Lower leg skin (tissue), 4 donors: ENCODE measurements around the gene OSTF1. TPM values are rescaled to one million over a fixed set of nuclear protein-coding genes. Genes with fewer than 3 reads are reported as not detected.

ENCODE experiments used
- DNase-seq, 2 donors: peaks; one replicate each; pipeline ENCODE4 v3.0.0-alpha.2; 2019; ENCODE audit warnings: low spot score in 2 of 2
- H3K4me3 ChIP-seq: fragments of 200-600 bp; sonication (generic); 2 replicates; pipeline ENCODE4 v1.5.1; 2017; ENCODE audit warnings: mild to moderate bottlenecking, low read depth; ENCODE audit not compliant: poor library complexity, severe bottlenecking
- POLR2A ChIP-seq, 2 donors: fragments of 450-650 bp; IDR thresholded peaks; one replicate each; pipeline ENCODE4 v1.6.1; 2016 to 2017; ENCODE audit warnings: antibody characterized with exemption in 2 of 2, mild to moderate bottlenecking in 1 of 2, moderate library complexity in 1 of 2
- WGBS, 2 donors: methylation state at CpG; one replicate each; pipeline ENCODE4 v1.1.5; 2018; 5-methylcytosine and 5-hydroxymethylcytosine counted together
- intact Hi-C: fragments of 100-400 bp; cut with DNase I; formaldehyde crosslinking; loops from one replicate; pipeline ENCODE4 v1.15.0; 2023; ENCODE audit warnings: low total_unique reads
- total RNA-seq, 4 donors: library from RNA; depleted of rRNA; stranded (reverse); fragments of >200 nt; gene quantifications; one replicate each; pipeline ENCODE4 v1.1.0, GENCODE V29; 2016
- TF ChIP-seq, protein P1 (sequence below), 3 donors: fragments of 450-650 bp; IDR thresholded peaks; one replicate each; pipeline ENCODE4 v1.5.1; 2016; ENCODE audit warnings: antibody characterized with exemption in 3 of 3, mild to moderate bottlenecking in 3 of 3, moderate library complexity in 2 of 3

The OSTF1 gene
- total RNA-seq, 4 donors from 2014 or later: 53.5 to 64.3 (median 53.8) TPM

DNA sequence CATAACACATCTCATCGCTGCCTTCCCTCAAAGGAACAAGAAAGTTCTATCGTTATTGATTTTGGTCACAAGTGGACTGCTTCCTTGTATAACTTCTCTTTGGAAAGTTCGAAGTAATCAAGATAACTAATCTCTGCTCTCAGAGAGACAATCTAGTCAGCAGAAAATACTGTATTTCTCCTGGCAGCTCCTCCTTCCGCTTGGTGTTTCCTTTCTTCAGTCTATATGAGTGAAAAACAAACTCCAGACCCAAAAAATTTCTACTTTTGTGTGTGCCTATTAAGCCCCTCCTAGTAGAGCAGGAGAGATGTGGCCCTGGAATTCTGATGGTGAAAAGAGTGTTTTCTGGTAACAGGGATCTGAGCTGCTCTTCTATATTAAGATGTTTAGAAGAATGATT is 24.5 kb downstream of the OSTF1 start:
- no peak for TF ChIP-seq POLR2A (IDR thresholded peaks at IDR 0.05)
- TF ChIP-seq, protein P1, sequence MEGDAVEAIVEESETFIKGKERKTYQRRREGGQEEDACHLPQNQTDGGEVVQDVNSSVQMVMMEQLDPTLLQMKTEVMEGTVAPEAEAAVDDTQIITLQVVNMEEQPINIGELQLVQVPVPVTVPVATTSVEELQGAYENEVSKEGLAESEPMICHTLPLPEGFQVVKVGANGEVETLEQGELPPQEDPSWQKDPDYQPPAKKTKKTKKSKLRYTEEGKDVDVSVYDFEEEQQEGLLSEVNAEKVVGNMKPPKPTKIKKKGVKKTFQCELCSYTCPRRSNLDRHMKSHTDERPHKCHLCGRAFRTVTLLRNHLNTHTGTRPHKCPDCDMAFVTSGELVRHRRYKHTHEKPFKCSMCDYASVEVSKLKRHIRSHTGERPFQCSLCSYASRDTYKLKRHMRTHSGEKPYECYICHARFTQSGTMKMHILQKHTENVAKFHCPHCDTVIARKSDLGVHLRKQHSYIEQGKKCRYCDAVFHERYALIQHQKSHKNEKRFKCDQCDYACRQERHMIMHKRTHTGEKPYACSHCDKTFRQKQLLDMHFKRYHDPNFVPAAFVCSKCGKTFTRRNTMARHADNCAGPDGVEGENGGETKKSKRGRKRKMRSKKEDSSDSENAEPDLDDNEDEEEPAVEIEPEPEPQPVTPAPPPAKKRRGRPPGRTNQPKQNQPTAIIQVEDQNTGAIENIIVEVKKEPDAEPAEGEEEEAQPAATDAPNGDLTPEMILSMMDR (IDR thresholded peaks at IDR 0.05): no peak
- H3K4me3 ChIP-seq: no peak overlapping the region
- intact Hi-C loops: no loop called here
- WGBS, 2 donors: 67 to 80% methylated on average over 4 of the region's 4 CpGs
- DNase-seq: no peak

DNA sequence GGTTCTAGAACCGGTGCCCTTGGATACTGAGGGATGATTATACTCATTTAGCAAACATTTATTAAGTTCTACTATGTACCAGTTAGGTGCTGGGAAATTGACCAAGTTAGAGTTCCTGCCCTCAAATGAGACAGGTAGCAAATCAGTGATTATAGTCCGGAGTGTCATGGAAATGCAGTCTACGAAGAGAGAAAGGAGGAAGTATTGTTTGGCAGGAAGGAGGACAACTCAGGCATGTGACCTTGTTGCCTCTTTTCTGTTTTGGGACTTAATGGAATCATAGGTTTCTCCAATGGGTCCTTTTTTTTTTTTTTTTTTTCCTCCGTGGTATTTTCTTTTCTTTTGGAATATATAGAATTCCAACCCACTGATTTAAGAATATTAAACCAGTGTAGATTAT is 28.0 kb downstream of the OSTF1 start:
- intact Hi-C loops: no loop called here
- DNase-seq: no peak
- no peak overlapping the region for H3K4me3 ChIP-seq
- no peak for TF ChIP-seq POLR2A (IDR thresholded peaks at IDR 0.05)
- TF ChIP-seq, protein P1 (IDR thresholded peaks at IDR 0.05): no peak
- WGBS, 2 donors: 73 to 87% methylated on average over 4 of the region's 4 CpGs

DNA sequence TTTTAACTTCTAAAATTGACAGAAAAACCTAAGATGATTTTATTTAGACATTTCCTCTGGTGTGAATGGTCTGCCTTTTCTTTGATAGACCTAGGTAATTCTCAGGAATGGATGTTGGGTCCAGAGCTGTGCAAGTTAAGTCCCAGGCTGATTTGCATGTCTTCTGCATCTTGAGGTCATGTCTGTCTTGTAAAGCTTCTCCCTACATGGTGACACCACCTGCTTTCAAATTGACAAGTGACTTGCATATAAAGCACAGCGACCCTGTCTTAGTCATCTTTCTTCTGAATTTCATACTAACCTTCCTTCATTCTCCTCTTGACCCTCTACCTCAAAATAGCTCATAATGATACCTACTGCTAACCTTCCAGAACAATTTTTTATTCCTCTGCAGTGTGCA is 29.2 kb downstream of the OSTF1 start:
- H3K4me3 ChIP-seq: no peak overlapping the region
- no peak for TF ChIP-seq POLR2A (IDR thresholded peaks at IDR 0.05)
- TF ChIP-seq, protein P1 (IDR thresholded peaks at IDR 0.05): no peak
- 97 to 100% methylated on average over 1 of the region's 1 CpG for WGBS, 2 donors
- intact Hi-C loops: no loop called here
- DNase-seq: no peak

DNA sequence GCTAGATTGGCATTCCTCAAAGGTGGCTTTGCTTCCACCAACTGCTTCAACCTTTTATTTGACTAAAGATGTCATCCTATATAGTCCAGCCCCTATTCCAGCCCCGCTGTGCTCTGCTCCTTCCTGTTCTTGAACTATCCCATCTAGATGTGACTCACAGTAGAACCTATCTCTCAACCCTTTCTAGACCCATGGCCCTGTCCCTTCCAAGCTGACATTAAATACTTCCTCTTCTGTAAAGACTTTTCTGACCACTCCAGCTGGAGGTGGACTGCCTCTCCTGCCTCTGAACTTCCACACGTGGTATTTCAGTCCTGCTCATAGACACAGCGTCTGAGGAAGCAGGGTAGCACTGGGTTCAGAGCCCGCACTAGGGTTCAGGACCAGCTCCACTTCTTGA is 32.4 kb downstream of the OSTF1 start:
- 90 to 92% methylated on average over 4 of the region's 4 CpGs for WGBS, 2 donors
- no peak for DNase-seq
- intact Hi-C loops: no loop called here
- no peak for TF ChIP-seq POLR2A (IDR thresholded peaks at IDR 0.05)
- TF ChIP-seq, protein P1 (IDR thresholded peaks at IDR 0.05): no peak
- H3K4me3 ChIP-seq: no peak overlapping the region

DNA sequence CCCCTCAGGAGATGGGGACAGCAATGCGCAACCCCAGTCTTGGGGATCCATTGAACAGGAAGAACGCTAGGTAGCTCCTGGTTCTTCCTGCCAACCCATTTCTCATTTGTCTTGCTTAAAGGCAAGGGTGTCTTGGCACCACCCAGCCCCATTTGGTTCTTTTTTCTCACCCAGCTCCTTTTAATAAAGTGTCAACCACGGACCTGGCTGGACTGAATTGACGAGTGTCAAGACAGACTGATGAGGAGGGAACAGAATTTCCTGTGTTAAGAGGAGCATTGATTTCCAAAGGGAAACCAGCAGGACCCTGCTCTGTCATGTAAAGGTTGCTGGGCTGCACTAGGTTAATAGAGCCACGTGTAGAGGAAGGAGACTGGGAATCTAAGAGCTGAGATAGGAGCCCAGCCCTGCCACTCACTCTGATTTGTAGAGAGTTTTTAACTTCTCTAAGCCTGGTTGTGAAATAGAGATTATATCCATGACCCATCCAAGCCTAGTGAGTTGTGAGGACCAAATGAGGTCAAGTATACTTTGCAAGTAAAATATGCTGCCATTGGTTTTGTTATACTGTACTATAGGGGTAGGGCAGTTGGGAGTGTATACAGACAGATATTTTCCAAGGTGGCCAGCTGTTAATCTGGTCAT is 33.7 kb downstream of the OSTF1 start:
- no peak for DNase-seq
- intact Hi-C loops: no loop called here
- WGBS, 2 donors: 82 to 85% methylated on average over 5 of the region's 5 CpGs
- no peak overlapping the region for H3K4me3 ChIP-seq
- no peak for TF ChIP-seq POLR2A (IDR thresholded peaks at IDR 0.05)
- TF ChIP-seq, protein P1 (IDR thresholded peaks at IDR 0.05): no peak

DNA sequence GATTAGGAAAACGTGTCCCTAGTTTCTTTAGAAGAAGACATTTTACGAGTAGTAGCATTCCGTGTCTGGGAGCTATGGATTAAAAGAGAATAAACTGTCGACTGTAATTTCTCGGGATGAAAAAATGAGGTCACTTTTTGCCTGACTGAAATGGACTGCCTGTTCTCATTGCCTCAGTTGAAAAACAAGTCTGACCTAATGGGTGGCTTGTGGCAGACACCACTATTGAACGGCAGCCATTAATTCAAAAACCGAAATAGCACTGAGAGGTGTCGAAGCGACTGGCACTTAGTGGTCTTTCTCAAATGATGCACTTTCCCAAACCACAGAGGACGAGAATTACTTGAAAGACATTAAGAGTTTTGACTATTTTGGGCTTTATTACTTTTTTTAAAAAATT is 35.4 kb downstream of the OSTF1 start:
- WGBS, 2 donors: 87 to 91% methylated on average over 10 of the region's 10 CpGs
- intact Hi-C loops: loop anchor here (1.0 kb wide), 1 partner anchor 14 kb away; no protein-coding TSS in a partner anchor
- TF ChIP-seq, protein P1 (IDR thresholded peaks at IDR 0.05): no peak
- TF ChIP-seq POLR2A (IDR thresholded peaks at IDR 0.05): no peak

More for the DNA sequence above, 35.4 kb downstream of the OSTF1 start:
- H3K4me3 ChIP-seq: no peak overlapping the region
- no peak for DNase-seq
